ENCODE results near the gene MXRA7.
"Not testable (repeated sequence)": the region's sequence is repeated elsewhere in the genome, so short reads cannot be mapped to it uniquely, and the experiment has no call there.

Gene MXRA7

DNA sequence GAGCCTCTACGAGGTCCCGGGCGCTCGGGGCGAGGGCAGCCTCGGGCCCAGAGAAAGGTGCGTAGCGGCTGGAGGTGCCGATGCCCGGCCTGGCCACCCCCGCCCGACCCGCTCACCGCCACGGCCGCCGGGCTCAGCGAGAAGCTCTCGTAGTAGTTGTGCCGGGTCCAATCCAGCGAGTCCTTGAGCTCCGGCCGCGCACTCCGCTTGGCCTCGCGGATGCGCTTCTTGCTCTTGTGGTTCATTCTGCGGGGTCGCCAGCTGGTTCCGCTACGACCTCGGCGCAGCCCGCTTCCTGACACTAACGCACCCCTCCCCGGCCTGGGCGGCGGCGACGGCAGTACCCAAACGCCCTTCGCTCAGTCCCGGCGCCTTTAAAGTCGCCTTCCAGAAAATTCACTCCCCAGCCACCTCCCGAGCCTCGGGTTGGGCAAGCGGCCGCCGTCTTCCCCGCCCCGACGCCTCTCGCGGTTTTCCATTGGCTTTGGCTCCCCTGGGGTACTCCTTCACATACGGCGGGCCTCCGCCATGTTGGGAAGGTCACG is 15.5 kb upstream of the MXRA7 start, which contains the start of gene JMJD6:
Gene JMJD6, minus strand, starts transcription at position 376 of the 545 bp plus-strand sequence. Its CDS starts 131 bp downstream, at position 245.
- peak; percentile 99 for DNase-seq
- TF ChIP-seq, protein P1, sequence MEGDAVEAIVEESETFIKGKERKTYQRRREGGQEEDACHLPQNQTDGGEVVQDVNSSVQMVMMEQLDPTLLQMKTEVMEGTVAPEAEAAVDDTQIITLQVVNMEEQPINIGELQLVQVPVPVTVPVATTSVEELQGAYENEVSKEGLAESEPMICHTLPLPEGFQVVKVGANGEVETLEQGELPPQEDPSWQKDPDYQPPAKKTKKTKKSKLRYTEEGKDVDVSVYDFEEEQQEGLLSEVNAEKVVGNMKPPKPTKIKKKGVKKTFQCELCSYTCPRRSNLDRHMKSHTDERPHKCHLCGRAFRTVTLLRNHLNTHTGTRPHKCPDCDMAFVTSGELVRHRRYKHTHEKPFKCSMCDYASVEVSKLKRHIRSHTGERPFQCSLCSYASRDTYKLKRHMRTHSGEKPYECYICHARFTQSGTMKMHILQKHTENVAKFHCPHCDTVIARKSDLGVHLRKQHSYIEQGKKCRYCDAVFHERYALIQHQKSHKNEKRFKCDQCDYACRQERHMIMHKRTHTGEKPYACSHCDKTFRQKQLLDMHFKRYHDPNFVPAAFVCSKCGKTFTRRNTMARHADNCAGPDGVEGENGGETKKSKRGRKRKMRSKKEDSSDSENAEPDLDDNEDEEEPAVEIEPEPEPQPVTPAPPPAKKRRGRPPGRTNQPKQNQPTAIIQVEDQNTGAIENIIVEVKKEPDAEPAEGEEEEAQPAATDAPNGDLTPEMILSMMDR (IDR thresholded peaks at IDR 0.05; ENCODE audit: low read depth, low read length): no peak
- peak within 1 kb of the TSS; percentile 95 for H3K27ac ChIP-seq
- H3K9me3 ChIP-seq (ENCODE audit: severe bottlenecking): no peaks in the 10 kb centered on the region
- H3K27me3 ChIP-seq (ENCODE audit: insufficient read depth, low read depth, severe bottlenecking): no peaks in the 10 kb centered on the region
- peaks cover 65% of the 10 kb centered on the region for H3K36me3 ChIP-seq
- H3K4me3 ChIP-seq (ENCODE audit: low read depth, low read length): peak within 1 kb of the TSS; percentile 94

DNA sequence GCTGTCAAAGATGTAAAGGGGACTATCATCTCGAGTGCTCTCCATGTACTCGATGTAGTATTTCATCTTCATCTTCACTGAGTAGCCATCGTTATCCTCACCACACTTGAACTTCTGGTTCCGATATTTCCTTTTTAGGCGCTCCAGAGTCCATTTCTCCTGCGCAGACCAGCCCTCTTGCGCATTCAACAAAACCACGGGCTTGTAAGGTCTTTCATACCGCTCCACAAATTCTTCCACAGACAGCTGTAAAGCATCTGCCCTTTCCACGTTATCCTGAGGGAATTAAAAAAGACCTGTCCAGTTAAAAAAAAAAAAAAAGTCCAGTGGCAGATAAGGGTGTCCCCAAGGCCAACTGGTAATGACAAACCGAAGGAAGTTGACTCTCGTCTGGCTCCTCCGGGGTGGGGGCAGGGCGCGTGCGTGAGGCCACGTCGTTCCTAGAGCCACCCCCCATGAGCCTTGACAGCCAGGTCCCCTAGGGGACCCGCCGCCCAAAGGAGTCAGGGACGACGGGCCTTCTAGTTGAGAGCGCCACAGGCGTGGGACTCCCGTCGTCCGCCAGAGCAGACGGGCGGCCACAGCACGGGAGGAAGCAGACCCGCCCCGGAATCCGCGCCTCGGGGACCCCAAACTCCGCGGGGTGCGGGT is 14.9 kb upstream of the MXRA7 start:
- no peaks in the 10 kb centered on the region for H3K27me3 ChIP-seq (ENCODE audit: insufficient read depth, low read depth, severe bottlenecking)
- peak; percentile 74 for DNase-seq
- peaks cover 67% of the 10 kb centered on the region for H3K36me3 ChIP-seq
- H3K4me3 ChIP-seq (ENCODE audit: low read depth, low read length): peak overlapping the region; percentile 94
- H3K27ac ChIP-seq: peak overlapping the region; percentile 95
- no peaks in the 10 kb centered on the region for H3K9me3 ChIP-seq (ENCODE audit: severe bottlenecking)
- TF ChIP-seq, protein P1 (IDR thresholded peaks at IDR 0.05; ENCODE audit: low read depth, low read length): no peak

DNA sequence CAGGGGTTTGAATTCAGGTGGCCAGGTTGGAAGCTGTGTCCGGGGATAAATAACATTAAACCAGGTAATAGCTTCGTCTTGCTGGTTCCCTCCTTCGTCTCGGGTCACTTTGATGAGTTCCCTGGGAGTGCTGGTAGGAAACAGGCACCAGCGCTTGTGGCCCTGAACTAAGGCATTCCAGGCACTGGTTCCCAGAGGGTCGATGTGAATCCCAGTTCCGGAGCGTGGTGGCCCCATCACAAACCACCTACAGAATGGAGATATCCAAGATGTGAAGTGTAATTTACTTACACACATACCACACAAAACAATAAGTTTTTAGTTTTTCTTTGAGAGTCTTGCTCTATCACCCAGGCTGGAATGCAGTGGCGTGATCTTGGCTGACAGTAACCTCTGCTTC is 13.0 kb upstream of the MXRA7 start:
- Histone ChIP-seq H3K4me3 (ENCODE audit: low read depth, low read length) (no peak overlapping the region), H3K27ac (no peak overlapping the region), H3K27me3 (ENCODE audit: insufficient read depth, low read depth, severe bottlenecking) (no peaks in the 10 kb centered on the region), H3K36me3 (peaks cover 68% of the 10 kb centered on the region), H3K9me3 (ENCODE audit: severe bottlenecking) (no peaks in the 10 kb centered on the region)
- DNase-seq: no peak
- TF ChIP-seq, protein P1 (IDR thresholded peaks at IDR 0.05; ENCODE audit: low read depth, low read length): no peak

DNA sequence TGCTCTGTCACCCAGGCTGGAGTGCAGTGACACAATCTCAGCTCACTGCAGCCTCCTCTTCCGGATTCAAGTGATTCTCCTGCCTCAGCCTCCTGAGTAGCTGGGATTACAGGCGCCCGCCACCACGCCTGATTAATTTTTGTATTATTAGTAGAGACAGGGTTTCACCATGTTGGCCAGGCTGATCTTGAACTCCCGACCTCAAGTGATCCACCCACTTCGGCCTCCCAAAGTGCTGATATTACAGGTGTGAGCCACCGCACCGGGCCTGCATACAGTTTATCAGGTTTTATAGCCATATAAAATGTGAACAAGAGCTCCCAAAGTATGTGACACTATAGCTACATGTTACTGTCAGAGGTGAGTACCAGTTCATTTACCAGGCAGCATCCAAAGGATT is 12.2 kb upstream of the MXRA7 start:
- not testable (repeated sequence) for H3K9me3 ChIP-seq (ENCODE audit: severe bottlenecking); H3K27ac ChIP-seq; DNase-seq; H3K27me3 ChIP-seq (ENCODE audit: insufficient read depth, low read depth, severe bottlenecking); H3K4me3 ChIP-seq (ENCODE audit: low read depth, low read length)
- H3K36me3 ChIP-seq: peaks cover 76% of the 10 kb centered on the region

DNA sequence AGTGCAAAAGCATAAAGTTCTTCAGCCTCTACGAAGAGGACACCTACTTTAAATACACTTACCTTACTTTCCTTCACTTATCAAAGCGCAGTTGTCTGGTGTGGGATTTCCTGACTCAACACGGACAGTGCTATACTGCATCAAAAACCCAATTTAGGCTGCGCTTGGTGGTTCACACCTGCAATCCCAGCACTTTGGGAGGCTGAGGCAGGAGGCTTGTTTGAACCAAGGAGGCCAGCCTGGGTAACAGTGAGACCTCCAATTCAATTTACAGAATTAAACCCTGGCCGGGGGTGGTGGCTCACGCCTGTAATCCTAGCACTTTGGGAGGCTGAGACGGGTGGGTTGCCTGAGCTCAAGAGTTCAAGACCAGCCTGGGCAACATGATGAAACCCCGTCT is 11.5 kb upstream of the MXRA7 start:
- H3K36me3 ChIP-seq: peaks cover 83% of the 10 kb centered on the region
- no peaks in the 10 kb centered on the region for H3K27me3 ChIP-seq (ENCODE audit: insufficient read depth, low read depth, severe bottlenecking)
- DNase-seq: no peak
- no peak overlapping the region for H3K4me3 ChIP-seq (ENCODE audit: low read depth, low read length)
- H3K9me3 ChIP-seq (ENCODE audit: severe bottlenecking): no peaks in the 10 kb centered on the region
- TF ChIP-seq, protein P1 (IDR thresholded peaks at IDR 0.05; ENCODE audit: low read depth, low read length): no peak
- H3K27ac ChIP-seq: no peak overlapping the region

DNA sequence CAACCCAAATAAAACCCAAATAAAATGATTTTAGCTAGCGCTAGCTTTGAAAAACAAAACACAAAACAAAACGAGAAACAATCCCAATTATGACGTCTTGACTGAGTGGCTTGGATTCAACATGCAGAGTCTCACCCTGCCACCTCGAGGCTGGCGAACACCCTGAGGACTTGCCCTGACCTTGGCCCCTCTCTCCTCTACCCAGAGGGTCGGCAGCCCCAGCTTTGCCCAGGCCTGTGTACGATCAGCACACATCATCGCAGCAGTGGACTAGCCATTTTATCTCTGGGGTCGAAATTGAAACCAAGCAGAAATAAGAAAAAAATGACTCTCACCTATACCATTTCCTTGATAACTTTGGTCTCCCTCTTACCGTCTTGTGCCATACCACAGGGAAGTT is 10.7 kb upstream of the MXRA7 start:
- no peaks in the 10 kb centered on the region for H3K9me3 ChIP-seq (ENCODE audit: severe bottlenecking)
- H3K36me3 ChIP-seq: peaks cover 91% of the 10 kb centered on the region
- TF ChIP-seq, protein P1 (IDR thresholded peaks at IDR 0.05; ENCODE audit: low read depth, low read length): no peak
- no peak for DNase-seq
- H3K27ac ChIP-seq: no peak overlapping the region
- H3K4me3 ChIP-seq (ENCODE audit: low read depth, low read length): no peak overlapping the region
- H3K27me3 ChIP-seq (ENCODE audit: insufficient read depth, low read depth, severe bottlenecking): no peaks in the 10 kb centered on the region

Data from WERI-Rb-1 (cell line).